ENCODE results near the gene CEP128.

The CEP128 gene

GRCh38 chr14:80951491-80951890 lies 10.0 kb upstream of the CEP128 start:
- H3K4me3 ChIP-seq (ENCODE audit: low read depth, low read length) = no peak overlapping the region
- POLR2A ChIA-PET = no interaction called here
- H3K27ac ChIP-seq (ENCODE audit: extremely low read depth, low read depth, low read length) = no peak overlapping the region
- no peaks in the 10 kb centered on the region for H3K36me3 ChIP-seq (ENCODE audit: control insufficient read depth in 2 of 2, insufficient read depth in 1 of 2, low read length in 2 of 2)
- CTCF ChIA-PET = no interaction called here
- TF ChIP-seq ZNF707 (tag by site-specific recombination; IDR thresholded peaks at IDR 0.05) = no peak
- TF ChIP-seq ZNF677 (tag by site-specific recombination; IDR thresholded peaks at IDR 0.05) = no peak
- no peak for TF ChIP-seq ZNF221 (tag by site-specific recombination; IDR thresholded peaks at IDR 0.05; ENCODE audit: borderline replicate concordance)
- TF ChIP-seq ZBTB8A (tag by site-specific recombination; IDR thresholded peaks at IDR 0.05) = no peak
- TF ChIP-seq ZNF624 (tag by site-specific recombination; IDR thresholded peaks at IDR 0.05) = no peak
- TF ChIP-seq ZSCAN23 (tag by site-specific recombination; IDR thresholded peaks at IDR 0.05) = no peak
- no peak for TF ChIP-seq ZNF335 (tag by site-specific recombination; conservative IDR thresholded peaks at IDR 0.05)
- no peak for TF ChIP-seq ZNF548 (tag by site-specific recombination; IDR thresholded peaks at IDR 0.05)
- TF ChIP-seq ZNF211 (tag by site-specific recombination; IDR thresholded peaks at IDR 0.05; ENCODE audit: low read depth) = no peak
- TF ChIP-seq ZNF555 (tag by site-specific recombination; conservative IDR thresholded peaks at IDR 0.05) = no peak
- no peak for TF ChIP-seq REST (tag by site-specific recombination; IDR thresholded peaks at IDR 0.05)
- TF ChIP-seq, protein P1, sequence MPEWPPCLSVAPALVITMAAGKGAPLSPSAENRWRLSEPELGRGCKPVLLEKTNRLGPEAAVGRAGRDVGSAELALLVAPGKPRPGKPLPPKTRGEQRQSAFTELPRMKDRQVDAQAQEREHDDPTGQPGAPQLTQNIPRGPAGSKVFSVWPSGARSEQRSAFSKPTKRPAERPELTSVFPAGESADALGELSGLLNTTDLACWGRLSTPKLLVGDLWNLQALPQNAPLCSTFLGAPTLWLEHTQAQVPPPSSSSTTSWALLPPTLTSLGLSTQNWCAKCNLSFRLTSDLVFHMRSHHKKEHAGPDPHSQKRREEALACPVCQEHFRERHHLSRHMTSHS (tag by site-specific recombination; IDR thresholded peaks at IDR 0.05) = no peak
- TF ChIP-seq ZNF214 (tag by site-specific recombination; IDR thresholded peaks at IDR 0.05; ENCODE audit: borderline replicate concordance) = no peak
- TF ChIP-seq ZNF626 (tag by site-specific recombination; IDR thresholded peaks at IDR 0.05) = no peak
- TF ChIP-seq HIC1 (tag by site-specific recombination; IDR thresholded peaks at IDR 0.05) = no peak
- TF ChIP-seq GLI4 (tag by site-specific recombination; IDR thresholded peaks at IDR 0.05) = no peak
- TF ChIP-seq ZNF544 (tag by site-specific recombination; IDR thresholded peaks at IDR 0.05) = no peak
- no peak for TF ChIP-seq ZNF266 (tag by site-specific recombination; IDR thresholded peaks at IDR 0.05; ENCODE audit: low read depth)
- no peaks in the 10 kb centered on the region for H3K4me1 ChIP-seq (ENCODE audit: control insufficient read depth, insufficient read depth, low read length)
- H3K9me3 ChIP-seq (ENCODE audit: control insufficient read depth, insufficient read depth, low read depth, low read length) = no peaks in the 10 kb centered on the region

- POLR2A ChIA-PET = interaction anchor here (0.5 kb wide), 1 partner anchor 272 kb away, joined by 3 read pairs; the partner anchor contains the start of gene GTF2A1
- CTCF ChIA-PET = no interaction called here
- Histone ChIP-seq H3K27ac (ENCODE audit: extremely low read depth, low read depth, low read length) (no peak overlapping the region), H3K4me1 (ENCODE audit: control insufficient read depth, insufficient read depth, low read length) (no peaks in the 10 kb centered on the region), H3K36me3 (ENCODE audit: control insufficient read depth in 2 of 2, insufficient read depth in 1 of 2, low read length in 2 of 2) (no peaks in the 10 kb centered on the region), H3K4me3 (ENCODE audit: low read depth, low read length) (no peak overlapping the region), H3K9me3 (ENCODE audit: control insufficient read depth, insufficient read depth, low read depth, low read length) (no peaks in the 10 kb centered on the region)
- no peak for TF ChIP-seq BCL11B (tag by site-specific recombination; IDR thresholded peaks at IDR 0.05; ENCODE audit: low read depth)
- no peak for TF ChIP-seq ZNF223 (tag by site-specific recombination; IDR thresholded peaks at IDR 0.05)
- TF ChIP-seq, protein P2, sequence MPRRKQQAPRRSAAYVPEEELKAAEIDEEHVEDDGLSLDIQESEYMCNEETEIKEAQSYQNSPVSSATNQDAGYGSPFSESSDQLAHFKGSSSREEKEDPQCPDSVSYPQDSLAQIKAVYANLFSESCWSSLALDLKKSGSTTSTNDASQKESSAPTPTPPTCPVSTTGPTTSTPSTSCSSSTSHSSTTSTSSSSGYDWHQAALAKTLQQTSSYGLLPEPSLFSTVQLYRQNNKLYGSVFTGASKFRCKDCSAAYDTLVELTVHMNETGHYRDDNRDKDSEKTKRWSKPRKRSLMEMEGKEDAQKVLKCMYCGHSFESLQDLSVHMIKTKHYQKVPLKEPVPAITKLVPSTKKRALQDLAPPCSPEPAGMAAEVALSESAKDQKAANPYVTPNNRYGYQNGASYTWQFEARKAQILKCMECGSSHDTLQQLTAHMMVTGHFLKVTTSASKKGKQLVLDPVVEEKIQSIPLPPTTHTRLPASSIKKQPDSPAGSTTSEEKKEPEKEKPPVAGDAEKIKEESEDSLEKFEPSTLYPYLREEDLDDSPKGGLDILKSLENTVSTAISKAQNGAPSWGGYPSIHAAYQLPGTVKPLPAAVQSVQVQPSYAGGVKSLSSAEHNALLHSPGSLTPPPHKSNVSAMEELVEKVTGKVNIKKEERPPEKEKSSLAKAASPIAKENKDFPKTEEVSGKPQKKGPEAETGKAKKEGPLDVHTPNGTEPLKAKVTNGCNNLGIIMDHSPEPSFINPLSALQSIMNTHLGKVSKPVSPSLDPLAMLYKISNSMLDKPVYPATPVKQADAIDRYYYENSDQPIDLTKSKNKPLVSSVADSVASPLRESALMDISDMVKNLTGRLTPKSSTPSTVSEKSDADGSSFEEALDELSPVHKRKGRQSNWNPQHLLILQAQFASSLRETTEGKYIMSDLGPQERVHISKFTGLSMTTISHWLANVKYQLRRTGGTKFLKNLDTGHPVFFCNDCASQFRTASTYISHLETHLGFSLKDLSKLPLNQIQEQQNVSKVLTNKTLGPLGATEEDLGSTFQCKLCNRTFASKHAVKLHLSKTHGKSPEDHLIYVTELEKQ (tag by site-specific recombination; IDR thresholded peaks at IDR 0.05; ENCODE audit: borderline replicate concordance) = no peak
- no peak for TF ChIP-seq TCF7L2 (IDR thresholded peaks at IDR 0.05; ENCODE audit: borderline replicate concordance, low read depth, low read length)
- TF ChIP-seq KLF16 (tag by site-specific recombination; IDR thresholded peaks at IDR 0.05) = no peak
- TF ChIP-seq ZNF677 (tag by site-specific recombination; IDR thresholded peaks at IDR 0.05) = no peak
- TF ChIP-seq ZNF394 (tag by site-specific recombination; IDR thresholded peaks at IDR 0.05; ENCODE audit: borderline replicate concordance) = no peak
- no peak for TF ChIP-seq MYNN (tag by site-specific recombination; IDR thresholded peaks at IDR 0.05; ENCODE audit: borderline replicate concordance)
- TF ChIP-seq BCL11A (tag by site-specific recombination; IDR thresholded peaks at IDR 0.05; ENCODE audit: low read depth) = no peak
- TF ChIP-seq ZNF114 (tag by site-specific recombination; IDR thresholded peaks at IDR 0.05) = no peak
Observed at GRCh38 chr14:80948291-80948690, 6.8 kb upstream of the CEP128 start.

Data from HEK293 (cell line).